HFFc6 (cell line): ENCODE results near the gene ITPRID1. TPM values are rescaled to one million over a fixed set of nuclear protein-coding genes. Genes with fewer than 3 reads are reported as not detected.

Source experiments
- DNase-seq: peaks from one replicate; pipeline ENCODE4 v3.0.0-alpha.2; 2018
- H3K27ac Mint-ChIP-seq: 2 replicates; pipeline ENCODE4 v1.8.0; 2020; ENCODE audit warnings: mild to moderate bottlenecking, mixed read lengths
- H3K27me3 Mint-ChIP-seq: 2 replicates; pipeline ENCODE4 v1.8.0; 2021; ENCODE audit warnings: mild to moderate bottlenecking, moderate library complexity, mixed read lengths; ENCODE audit not compliant: insufficient read depth
- H3K36me3 Mint-ChIP-seq: 2 replicates; pipeline ENCODE4 v1.8.0; 2021; ENCODE audit warnings: low read depth, mixed read lengths
- H3K4me1 Mint-ChIP-seq: 2 replicates; pipeline ENCODE4 v1.8.0; 2020; ENCODE audit warnings: low read depth, mixed read lengths
- H3K4me3 Mint-ChIP-seq: 2 replicates; pipeline ENCODE4 v1.8.0; 2020; ENCODE audit warnings: mild to moderate bottlenecking, moderate library complexity, mixed read lengths
- H3K9me3 Mint-ChIP-seq: 2 replicates; pipeline ENCODE4 v1.8.0; 2020; ENCODE audit warnings: mild to moderate bottlenecking, mixed read lengths
- total RNA-seq, 6 experiments: library from RNA; stranded (reverse); fragmentation: NEBNext Ultra II Directional; extraction: Animal tissue kit (Norgen Biotek cat#: 25700); gene quantifications; 2 replicates in 1 of 6; 3 replicates in 5 of 6; pipeline ENCODE4 v1.2.3, GENCODE V29; 2021
- TF ChIP-seq, protein P1 (sequence below): fragments of 200-600 bp; sonication (generic); IDR thresholded peaks from 2 replicates; pipeline ENCODE4 v1.5.0; 2021; ENCODE audit warnings: antibody characterized with exemption, mild to moderate bottlenecking

Gene ITPRID1
- total RNA-seq, 6 experiments from 2014 or later, result not detected

DNA sequence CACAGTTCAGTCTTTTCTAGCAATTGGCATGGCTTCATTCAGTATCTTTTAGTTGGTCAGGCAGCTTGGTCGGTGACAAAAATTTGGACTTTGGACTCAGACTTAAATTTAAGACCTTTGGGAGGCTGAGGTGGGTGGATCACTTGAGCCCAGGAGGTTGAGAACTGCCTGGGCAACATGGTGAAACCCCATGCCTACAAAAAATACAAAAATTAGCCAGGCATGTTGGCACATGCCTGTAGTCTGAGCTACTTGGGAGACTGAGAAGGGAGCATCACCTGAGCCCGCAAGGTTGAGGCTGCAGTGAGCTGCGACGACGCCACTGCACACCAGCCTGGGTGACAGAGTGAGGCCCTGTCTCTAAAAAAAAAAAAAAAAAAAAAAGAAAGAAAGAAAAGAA, 19.5 kb upstream of the ITPRID1 start:
- Mint-ChIP-seq H3K36me3 (no peaks in the 10 kb centered on the region), H3K9me3 (peaks cover 37% of the 10 kb centered on the region), H3K4me1 (no peaks in the 10 kb centered on the region), H3K4me3 (no peak overlapping the region), H3K27ac (no peak overlapping the region), H3K27me3 (no peaks in the 10 kb centered on the region; the same call in 1 of the 2 replicates)
- TF ChIP-seq, protein P1, sequence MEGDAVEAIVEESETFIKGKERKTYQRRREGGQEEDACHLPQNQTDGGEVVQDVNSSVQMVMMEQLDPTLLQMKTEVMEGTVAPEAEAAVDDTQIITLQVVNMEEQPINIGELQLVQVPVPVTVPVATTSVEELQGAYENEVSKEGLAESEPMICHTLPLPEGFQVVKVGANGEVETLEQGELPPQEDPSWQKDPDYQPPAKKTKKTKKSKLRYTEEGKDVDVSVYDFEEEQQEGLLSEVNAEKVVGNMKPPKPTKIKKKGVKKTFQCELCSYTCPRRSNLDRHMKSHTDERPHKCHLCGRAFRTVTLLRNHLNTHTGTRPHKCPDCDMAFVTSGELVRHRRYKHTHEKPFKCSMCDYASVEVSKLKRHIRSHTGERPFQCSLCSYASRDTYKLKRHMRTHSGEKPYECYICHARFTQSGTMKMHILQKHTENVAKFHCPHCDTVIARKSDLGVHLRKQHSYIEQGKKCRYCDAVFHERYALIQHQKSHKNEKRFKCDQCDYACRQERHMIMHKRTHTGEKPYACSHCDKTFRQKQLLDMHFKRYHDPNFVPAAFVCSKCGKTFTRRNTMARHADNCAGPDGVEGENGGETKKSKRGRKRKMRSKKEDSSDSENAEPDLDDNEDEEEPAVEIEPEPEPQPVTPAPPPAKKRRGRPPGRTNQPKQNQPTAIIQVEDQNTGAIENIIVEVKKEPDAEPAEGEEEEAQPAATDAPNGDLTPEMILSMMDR, result no peak
- no peak for DNase-seq

DNA sequence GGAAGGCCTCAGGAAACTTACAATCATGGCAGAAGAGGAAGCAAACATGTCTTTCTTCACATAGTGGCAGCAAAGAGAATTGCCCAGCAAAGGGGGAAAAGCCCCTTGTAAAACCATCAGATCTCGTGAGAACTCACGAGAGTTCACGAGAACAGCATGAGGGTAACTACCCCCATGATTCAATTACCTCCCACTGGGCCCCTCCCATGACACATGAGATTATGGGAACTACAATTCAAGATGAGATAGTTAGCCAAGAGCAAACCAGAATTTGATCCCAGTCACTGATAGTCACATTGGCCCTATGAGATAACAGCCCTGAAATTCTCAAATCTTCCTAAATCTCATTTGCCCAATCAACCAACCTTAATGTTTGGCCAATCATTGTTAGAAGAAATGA, 18.2 kb upstream of the ITPRID1 start:
- H3K27me3 Mint-ChIP-seq, result no peaks in the 10 kb centered on the region; the same call in 1 of the 2 replicates
- DNase-seq, result no peak
- no peak overlapping the region for H3K4me3 Mint-ChIP-seq
- no peak overlapping the region for H3K27ac Mint-ChIP-seq
- H3K9me3 Mint-ChIP-seq, result peaks cover 38% of the 10 kb centered on the region
- TF ChIP-seq, protein P1, result no peak
- H3K4me1 Mint-ChIP-seq, result no peaks in the 10 kb centered on the region
- no peaks in the 10 kb centered on the region for H3K36me3 Mint-ChIP-seq

GRCh38 chr7:31497516-31497915, 16.4 kb upstream of the ITPRID1 start:
- Mint-ChIP-seq H3K27ac (no peak overlapping the region), H3K9me3 (peaks cover 38% of the 10 kb centered on the region), H3K4me1 (no peaks in the 10 kb centered on the region), H3K36me3 (no peaks in the 10 kb centered on the region), H3K4me3 (no peak overlapping the region), H3K27me3 (no peaks in the 10 kb centered on the region; the same call in 1 of the 2 replicates)
- DNase-seq, result no peak
- TF ChIP-seq, protein P1, result no peak

DNA sequence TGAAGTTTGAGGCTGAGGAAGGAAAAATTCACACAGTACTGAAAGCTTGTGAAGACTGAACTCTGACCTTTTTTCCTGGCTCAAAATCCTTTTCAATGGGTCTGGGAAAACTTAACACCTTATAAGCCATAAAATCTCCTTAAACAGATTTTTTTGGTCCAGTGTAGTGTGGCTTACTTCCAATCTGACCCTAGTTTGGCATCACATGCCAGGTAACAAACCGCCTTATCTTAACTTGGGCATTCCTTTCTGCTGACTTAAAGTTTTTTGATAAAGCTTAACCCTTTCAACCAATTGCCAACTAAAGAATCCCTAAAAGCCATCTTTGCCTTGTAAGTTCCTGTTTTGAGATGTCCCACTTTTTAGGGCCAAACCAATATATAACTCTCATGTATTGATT, 13.2 kb upstream of the ITPRID1 start:
- TF ChIP-seq, protein P1, result no peak
- no peaks in the 10 kb centered on the region; the same call in 1 of the 2 replicates for H3K27me3 Mint-ChIP-seq
- no peak overlapping the region for H3K4me3 Mint-ChIP-seq
- no peak for DNase-seq
- H3K4me1 Mint-ChIP-seq, result no peaks in the 10 kb centered on the region
- no peak overlapping the region for H3K27ac Mint-ChIP-seq
- H3K9me3 Mint-ChIP-seq, result peaks cover 21% of the 10 kb centered on the region
- no peaks in the 10 kb centered on the region for H3K36me3 Mint-ChIP-seq

- no peak for DNase-seq
- peaks cover 2% of the 10 kb centered on the region; the same call in 1 of the 2 replicates for H3K27me3 Mint-ChIP-seq
Measured at GRCh38 chr7:31508823-31509222, 5.1 kb upstream of the ITPRID1 start.

More at GRCh38 chr7:31508823-31509222, 5.1 kb upstream of the ITPRID1 start:
- no peak overlapping the region for H3K4me3 Mint-ChIP-seq
- TF ChIP-seq, protein P1, result no peak
- H3K4me1 Mint-ChIP-seq, result no peaks in the 10 kb centered on the region
- H3K27ac Mint-ChIP-seq, result no peak overlapping the region
- peaks cover 8% of the 10 kb centered on the region; the same call in 1 of the 2 replicates for H3K36me3 Mint-ChIP-seq
- H3K9me3 Mint-ChIP-seq, result peaks cover 39% of the 10 kb centered on the region
